HG03280 (cell line): ENCODE measurements around the gene CDH5.

Source experiments
- ATAC-seq: cut with Tn5 transposase; IDR thresholded peaks from one replicate; pipeline ENCODE4 v1.9.1; 2021; ENCODE audit warnings: mild to moderate bottlenecking, moderate library complexity; ENCODE audit not compliant: unreplicated experiment

CDH5 gene

DNA sequence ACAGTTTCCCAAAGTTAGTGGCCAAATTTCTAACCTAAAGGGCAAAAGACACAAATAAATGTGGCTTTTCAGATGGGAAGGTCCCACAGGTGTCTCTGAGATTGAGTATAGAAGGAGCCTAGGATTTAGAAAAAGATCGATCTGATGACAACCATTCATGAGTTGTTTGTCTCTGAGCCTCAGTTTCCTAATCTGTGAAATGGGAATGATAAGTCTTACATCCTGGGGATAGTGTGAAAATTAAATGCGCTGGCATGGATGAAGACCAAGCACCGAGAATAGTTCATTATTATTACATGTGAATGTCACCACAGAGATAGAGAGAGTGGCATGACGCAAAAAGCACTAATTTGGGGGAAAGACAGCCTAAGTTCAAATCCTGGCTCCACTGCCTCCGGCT is 7.2 kb downstream of the CDH5 start:
- ATAC-seq, result no peak

DNA sequence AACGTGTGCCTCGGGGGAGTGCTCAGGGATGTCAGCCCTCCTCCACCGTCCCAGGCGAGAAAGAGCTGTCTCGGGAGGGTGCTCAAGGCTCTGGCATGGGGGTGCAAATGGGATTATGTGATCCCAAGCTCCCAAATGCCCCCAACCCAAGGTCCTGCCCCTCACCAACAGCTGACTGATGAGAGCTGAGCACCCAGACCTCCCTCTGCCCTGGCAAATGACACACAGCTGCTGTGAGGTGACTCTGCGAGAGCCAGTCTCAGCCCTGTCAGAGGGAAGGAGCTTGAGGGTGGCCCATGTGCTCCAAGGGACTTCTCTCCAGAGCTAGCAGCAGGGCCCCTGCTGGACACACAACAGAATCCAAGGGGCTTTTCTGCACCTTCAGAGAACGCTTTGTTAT is 7.7 kb downstream of the CDH5 start:
- no peak for ATAC-seq

- no peak for ATAC-seq
Observed at GRCh38 chr16:66375451-66375850, 9.0 kb downstream of the CDH5 start.

- no peak for ATAC-seq
Observed at GRCh38 chr16:66376114-66376513, 9.6 kb downstream of the CDH5 start.

GRCh38 chr16:66376577-66377305 is 10.2 kb downstream of the CDH5 start:
- ATAC-seq, result no peak

GRCh38 chr16:66377324-66377723 is 10.8 kb downstream of the CDH5 start:
- no peak for ATAC-seq

DNA sequence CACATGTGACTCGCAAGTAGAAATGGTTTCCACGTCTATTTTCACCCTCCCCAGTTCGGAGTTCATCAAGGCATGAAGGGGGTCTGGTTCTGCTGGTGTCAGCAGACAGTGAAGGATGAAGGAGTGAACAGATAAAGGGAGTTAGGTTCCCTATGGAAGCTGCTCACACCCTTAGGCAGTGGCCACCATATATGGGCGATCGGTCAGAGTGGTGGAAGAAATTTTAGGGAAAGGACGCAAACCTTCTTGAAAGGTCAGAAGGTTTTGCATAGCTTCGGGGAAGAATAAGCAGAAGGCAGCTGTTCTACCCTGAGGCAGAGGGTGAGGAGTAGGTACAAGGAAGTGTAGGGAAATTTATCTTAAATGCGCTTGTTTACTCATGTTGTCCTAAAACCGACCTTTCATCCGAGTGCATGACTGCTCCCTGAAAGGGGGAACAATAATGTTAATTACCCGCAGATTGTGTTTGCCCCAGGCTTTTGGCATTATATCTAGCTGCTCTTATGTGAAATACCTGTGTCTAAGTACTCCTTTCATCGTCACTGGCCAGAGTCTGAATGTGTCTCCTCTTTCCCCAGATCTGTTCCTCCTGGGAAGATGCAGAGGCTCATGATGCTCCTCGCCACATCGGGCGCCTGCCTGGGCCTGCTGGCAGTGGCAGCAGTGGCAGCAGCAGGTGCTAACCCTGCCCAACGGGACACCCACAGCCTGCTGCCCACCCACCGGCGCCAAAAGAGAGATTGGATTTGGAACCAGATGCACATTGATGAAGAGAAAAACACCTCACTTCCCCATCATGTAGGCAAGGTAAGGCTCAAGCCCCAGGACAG is 12.5 kb downstream of the CDH5 start:
- ATAC-seq, result no peak

- no peak for ATAC-seq
Observed at GRCh38 chr16:66379571-66379941, 13.1 kb downstream of the CDH5 start.

DNA sequence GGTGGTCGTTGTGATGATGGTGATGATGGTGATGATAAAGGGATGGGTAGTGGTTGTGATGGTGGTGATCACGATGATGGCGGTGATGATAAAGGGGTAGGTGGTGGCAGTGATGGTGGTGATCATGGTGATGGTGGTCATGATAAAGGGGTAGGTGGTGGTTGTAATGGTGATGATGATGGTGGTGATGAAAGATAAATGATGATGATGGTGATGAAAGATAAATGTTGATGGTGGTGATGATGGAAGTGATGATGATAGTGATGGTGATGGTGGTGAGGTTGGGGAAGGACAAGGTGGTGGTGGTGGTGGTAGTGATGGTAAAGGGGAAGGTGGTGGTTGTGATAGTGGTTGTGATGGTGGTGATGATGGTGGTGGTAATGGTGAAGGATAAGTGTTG is 13.9 kb downstream of the CDH5 start:
- no peak for ATAC-seq

- no peak for ATAC-seq
Observed at GRCh38 chr16:66381585-66382170, 15.2 kb downstream of the CDH5 start.

DNA sequence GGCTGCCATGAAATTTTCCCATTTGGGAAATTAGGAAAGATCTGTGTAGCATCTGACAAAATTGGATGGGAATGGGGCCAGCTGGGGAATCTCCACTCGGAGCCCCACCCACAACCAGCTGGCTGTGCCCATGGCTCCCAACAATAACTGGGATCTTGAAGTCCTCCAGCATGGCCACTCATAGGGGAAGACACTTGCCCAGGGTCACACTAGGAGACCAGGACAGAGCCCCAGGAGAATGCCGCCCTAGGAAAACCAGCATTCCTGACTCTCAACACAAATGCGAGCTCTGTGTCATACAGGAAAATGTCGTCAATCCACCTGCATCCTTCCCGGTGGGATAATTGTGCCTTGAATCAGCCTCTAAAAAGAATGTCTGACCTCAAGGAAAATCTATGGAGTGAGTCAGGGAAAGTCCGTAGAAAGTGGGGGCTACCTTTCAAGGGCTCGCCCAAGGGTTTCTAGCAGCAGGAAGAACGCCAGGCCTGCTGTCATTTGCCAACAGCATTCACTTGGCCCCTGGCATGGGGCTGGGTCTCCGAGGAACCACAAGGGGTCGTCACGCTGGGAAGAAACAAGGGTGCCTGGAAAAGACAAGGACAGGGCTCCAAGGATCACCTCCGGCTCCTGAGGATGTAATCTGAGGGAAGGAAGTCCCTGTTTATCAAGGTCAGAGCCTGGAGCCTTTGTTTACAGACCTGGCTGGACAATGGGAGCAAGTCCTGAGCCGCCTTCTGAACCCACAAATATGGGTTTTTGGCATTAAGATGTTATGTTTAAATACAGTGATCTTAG is 15.9 kb downstream of the CDH5 start:
- no peak for ATAC-seq

DNA sequence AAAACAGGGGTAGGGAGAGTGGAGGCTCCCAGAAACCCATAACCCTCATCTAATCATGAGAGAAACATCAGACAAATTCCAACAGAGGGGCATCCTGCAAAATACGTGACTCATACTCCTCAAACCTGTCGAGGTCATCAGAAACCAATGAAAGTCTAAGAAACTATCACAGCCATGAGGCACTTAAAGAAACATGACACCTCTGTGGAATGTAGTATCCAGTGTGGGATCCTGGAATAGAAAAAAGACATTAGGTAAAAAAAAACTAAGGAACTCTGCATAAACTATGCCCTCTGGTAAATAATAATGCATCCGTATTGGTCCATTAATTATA is 16.4 kb downstream of the CDH5 start:
- ATAC-seq, result no peak

GRCh38 chr16:66383551-66383950 is 17.1 kb downstream of the CDH5 start:
- no peak for ATAC-seq

GRCh38 chr16:66385415-66385814 is 18.9 kb downstream of the CDH5 start:
- ATAC-seq, result no peak

GRCh38 chr16:66386629-66387622 is 20.4 kb downstream of the CDH5 start:
- ATAC-seq, result no peak

GRCh38 chr16:66387817-66388332 is 21.4 kb downstream of the CDH5 start:
- ATAC-seq, result no peak

- no peak for ATAC-seq
Observed at GRCh38 chr16:66388350-66389139, 22.1 kb downstream of the CDH5 start.

GRCh38 chr16:66389256-66390176 is 23.0 kb downstream of the CDH5 start:
- no peak for ATAC-seq
